Measurements from ENCODE around the gene RRP12. TPM values are rescaled to one million over a fixed set of nuclear protein-coding genes. Genes with fewer than 3 reads are reported as not detected.

The RRP12 gene
- total RNA-seq, 4 donors from 2014 or later: 14.7 to 50.7 (median 24.4) TPM

GRCh38 chr10:97371696-97372095, 29.4 kb downstream of the RRP12 start:
- no peak overlapping the region for H3K4me3 ChIP-seq
- WGBS, 2 donors: 79 to 91% methylated on average over 7 of the region's 7 CpGs
- H3K36me3 ChIP-seq: peaks cover 0 to 98% (median 3%) of the 10 kb centered on the region in 3 donors

GRCh38 chr10:97367126-97367649, 34.0 kb downstream of the RRP12 start:
- peaks cover 0 to 99% (median 0%) of the 10 kb centered on the region in 3 donors for H3K36me3 ChIP-seq
- TF ChIP-seq EP300 (IDR thresholded peaks at IDR 0.05): no peak
- TF ChIP-seq CTCF (IDR thresholded peaks at IDR 0.05): no peak
- no peak for TF ChIP-seq POLR2A (IDR thresholded peaks at IDR 0.05)
- 91 to 93% methylated on average over 8 to 12 of the region's 12 CpGs for WGBS, 2 donors

More at GRCh38 chr10:97371696-97372095, 29.4 kb downstream of the RRP12 start:
- no peak for TF ChIP-seq POLR2A (IDR thresholded peaks at IDR 0.05)
- no peaks in the 10 kb centered on the region for H3K9me3 ChIP-seq
- H3K27me3 ChIP-seq: no peaks in the 10 kb centered on the region
- no peaks in the 10 kb centered on the region for H3K4me1 ChIP-seq
- DNase-seq (ENCODE audit: low spot score in 2 of 2): no peak
- H3K27ac ChIP-seq: no peak overlapping the region

GRCh38 chr10:97366572-97366971, 34.6 kb downstream of the RRP12 start:
- Histone ChIP-seq H3K27me3 (no peaks in the 10 kb centered on the region), H3K4me1 (no peaks in the 10 kb centered on the region), H3K27ac (no peak overlapping the region), H3K36me3 (peaks cover 0 to 99% (median 0%) of the 10 kb centered on the region in 3 donors), H3K9me3 (no peaks in the 10 kb centered on the region), H3K4me3 (no peak overlapping the region)
- WGBS, 2 donors: 88% methylated on average over 11 of the region's 11 CpGs
- DNase-seq (ENCODE audit: low spot score in 2 of 2): no peak
- TF ChIP-seq EP300 (IDR thresholded peaks at IDR 0.05): no peak
- TF ChIP-seq CTCF (IDR thresholded peaks at IDR 0.05): no peak
- no peak for TF ChIP-seq POLR2A (IDR thresholded peaks at IDR 0.05)

More at GRCh38 chr10:97367126-97367649, 34.0 kb downstream of the RRP12 start:
- no peak for DNase-seq (ENCODE audit: low spot score in 2 of 2)
- Histone ChIP-seq H3K9me3 (no peaks in the 10 kb centered on the region), H3K4me3 (no peak overlapping the region), H3K27ac (no peak overlapping the region), H3K27me3 (no peaks in the 10 kb centered on the region), H3K4me1 (no peaks in the 10 kb centered on the region)

- H3K27me3 ChIP-seq: no peaks in the 10 kb centered on the region
- peak overlapping the region in 1 of 4 donors; percentile 50 for H3K27ac ChIP-seq
- DNase-seq (ENCODE audit: low spot score in 2 of 2): no peak
- 85% methylated on average over 17 to 19 of the region's 19 CpGs for WGBS, 2 donors
- H3K9me3 ChIP-seq: no peaks in the 10 kb centered on the region
- TF ChIP-seq EP300 (IDR thresholded peaks at IDR 0.05) (peak in 1 of 2 donors; percentile 57), POLR2A (IDR thresholded peaks at IDR 0.05) (no peak), CTCF (IDR thresholded peaks at IDR 0.05) (no peak)
- no peak overlapping the region for H3K4me3 ChIP-seq
- peaks cover 0 to 99% (median 0%) of the 10 kb centered on the region in 3 donors for H3K36me3 ChIP-seq
- no peaks in the 10 kb centered on the region for H3K4me1 ChIP-seq
Measured at GRCh38 chr10:97365761-97366351, 35.3 kb downstream of the RRP12 start.

- no peak overlapping the region for H3K4me3 ChIP-seq
- TF ChIP-seq CTCF (IDR thresholded peaks at IDR 0.05): no peak
- TF ChIP-seq POLR2A (IDR thresholded peaks at IDR 0.05): no peak
- no peak for TF ChIP-seq EP300 (IDR thresholded peaks at IDR 0.05)
- H3K27ac ChIP-seq: no peak overlapping the region
- H3K36me3 ChIP-seq: peaks cover 0 to 99% (median 0%) of the 10 kb centered on the region in 3 donors
- H3K27me3 ChIP-seq: no peaks in the 10 kb centered on the region
- H3K4me1 ChIP-seq: no peaks in the 10 kb centered on the region
- no peaks in the 10 kb centered on the region for H3K9me3 ChIP-seq
- DNase-seq (ENCODE audit: low spot score in 2 of 2): no peak
- 85 to 98% methylated on average over 4 of the region's 4 CpGs for WGBS, 2 donors
Measured at GRCh38 chr10:97363071-97363470, 38.1 kb downstream of the RRP12 start.
